Peyer's patch (tissue), 4 donors: ENCODE measurements around the gene AP1S1.

Source experiments
- POLR2A ChIP-seq, 2 donors: fragments of 450-650 bp; IDR thresholded peaks; one replicate each; pipeline ENCODE4 v1.5.1; 2017; ENCODE audit warnings: antibody characterized with exemption in 2 of 2, mild to moderate bottlenecking in 2 of 2, moderate library complexity in 2 of 2
- TF ChIP-seq, protein P1 (sequence below), 6 experiments: fragments of 450-650 bp in 4 of 6; fragments of 200-600 bp in 2 of 6; sonication (generic) in 1 of 6; IDR thresholded peaks; one replicate each; pipeline ENCODE4 v1.5.1; 2017 to 2019; ENCODE audit warnings: antibody characterized with exemption in 6 of 6, mild to moderate bottlenecking in 3 of 6, moderate library complexity in 1 of 6

DNA sequence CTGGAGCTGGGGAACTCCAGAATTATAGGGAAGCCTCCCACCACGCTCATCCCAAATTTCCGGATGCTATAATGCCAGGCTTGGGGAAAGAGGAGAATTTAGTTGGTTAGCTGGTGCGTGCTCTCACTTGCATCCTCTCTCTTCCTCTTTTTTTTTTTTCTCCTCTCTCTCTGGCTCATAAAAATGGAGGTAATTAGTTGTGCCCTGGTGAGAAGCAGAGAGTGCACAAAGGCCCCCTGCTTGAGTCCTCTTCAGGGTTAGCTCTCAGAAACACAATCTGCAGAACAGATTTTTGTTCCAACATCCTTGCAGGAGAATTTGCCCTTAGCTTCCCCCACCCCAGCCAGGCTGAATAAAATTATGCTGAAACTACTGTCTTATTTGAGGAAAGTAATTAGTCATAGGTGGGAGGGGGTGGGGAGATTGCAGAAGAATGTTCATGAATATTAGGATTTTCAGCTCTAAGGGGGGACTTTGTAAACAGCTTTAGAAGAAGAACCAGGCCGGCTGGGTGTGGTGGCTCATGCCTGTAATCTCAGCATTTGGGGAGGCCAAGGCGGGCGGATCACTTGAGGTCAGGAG, 19.8 kb upstream of the AP1S1 start:
- TF ChIP-seq POLR2A (IDR thresholded peaks at IDR 0.05) = no peak
- TF ChIP-seq, protein P1, sequence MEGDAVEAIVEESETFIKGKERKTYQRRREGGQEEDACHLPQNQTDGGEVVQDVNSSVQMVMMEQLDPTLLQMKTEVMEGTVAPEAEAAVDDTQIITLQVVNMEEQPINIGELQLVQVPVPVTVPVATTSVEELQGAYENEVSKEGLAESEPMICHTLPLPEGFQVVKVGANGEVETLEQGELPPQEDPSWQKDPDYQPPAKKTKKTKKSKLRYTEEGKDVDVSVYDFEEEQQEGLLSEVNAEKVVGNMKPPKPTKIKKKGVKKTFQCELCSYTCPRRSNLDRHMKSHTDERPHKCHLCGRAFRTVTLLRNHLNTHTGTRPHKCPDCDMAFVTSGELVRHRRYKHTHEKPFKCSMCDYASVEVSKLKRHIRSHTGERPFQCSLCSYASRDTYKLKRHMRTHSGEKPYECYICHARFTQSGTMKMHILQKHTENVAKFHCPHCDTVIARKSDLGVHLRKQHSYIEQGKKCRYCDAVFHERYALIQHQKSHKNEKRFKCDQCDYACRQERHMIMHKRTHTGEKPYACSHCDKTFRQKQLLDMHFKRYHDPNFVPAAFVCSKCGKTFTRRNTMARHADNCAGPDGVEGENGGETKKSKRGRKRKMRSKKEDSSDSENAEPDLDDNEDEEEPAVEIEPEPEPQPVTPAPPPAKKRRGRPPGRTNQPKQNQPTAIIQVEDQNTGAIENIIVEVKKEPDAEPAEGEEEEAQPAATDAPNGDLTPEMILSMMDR (IDR thresholded peaks at IDR 0.05) = no peak
